SK-N-MC (cell line): ENCODE data around the gene RBBP4.

Experiments
- DNase-seq: peaks from one replicate; pipeline ENCODE4 v3.0.0-alpha.2; 2011; ENCODE audit warnings: low read depth, low spot score
- H3K27ac ChIP-seq: fragments of 200-600 bp; sonication (generic); 2 replicates; pipeline ENCODE4 v1.5.1; 2016; ENCODE audit warnings: mixed run types
- H3K36me3 ChIP-seq: fragments of 200-600 bp; sonication (generic); 2 replicates; pipeline ENCODE4 v1.6.1; 2017; ENCODE audit warnings: antibody characterized with exemption, low read length, mixed read lengths; ENCODE audit not compliant: insufficient read depth
- H3K4me3 ChIP-seq: fragments of 200-600 bp; sonication (generic); 2 replicates; pipeline ENCODE4 v1.5.1; 2016
- H3K9ac ChIP-seq: fragments of 200-600 bp; sonication (generic); 2 replicates; pipeline ENCODE4 v1.8.0; 2017; ENCODE audit warnings: mixed run types, mixed read lengths; ENCODE audit not compliant: insufficient read length
- H3K9me3 ChIP-seq: fragments of 200-600 bp; sonication (generic); 2 replicates; pipeline ENCODE4 v1.6.1; 2017; ENCODE audit warnings: low read depth, mild to moderate bottlenecking, antibody characterized with exemption, low read length, moderate library complexity, mixed read lengths
- EZH2 ChIP-seq: fragments of 200-600 bp; sonication (generic); IDR thresholded peaks from one replicate; pipeline ENCODE4 v1.6.1; 2017; ENCODE audit warnings: antibody characterized with exemption
- FOXP2 ChIP-seq: optimal IDR thresholded peaks from 2 replicates; pipeline ENCODE3; 2011; ENCODE audit warnings: mild to moderate bottlenecking, moderate library complexity; ENCODE audit not compliant: insufficient read depth; ENCODE audit errors: extremely low read length, control extremely low read depth
- POLR2AphosphoS5 ChIP-seq: IDR thresholded peaks from 2 replicates; pipeline ENCODE4 v1.6.1; 2012; ENCODE audit warnings: mild to moderate bottlenecking, low read depth, low read length, borderline replicate concordance

The RBBP4 gene

DNA sequence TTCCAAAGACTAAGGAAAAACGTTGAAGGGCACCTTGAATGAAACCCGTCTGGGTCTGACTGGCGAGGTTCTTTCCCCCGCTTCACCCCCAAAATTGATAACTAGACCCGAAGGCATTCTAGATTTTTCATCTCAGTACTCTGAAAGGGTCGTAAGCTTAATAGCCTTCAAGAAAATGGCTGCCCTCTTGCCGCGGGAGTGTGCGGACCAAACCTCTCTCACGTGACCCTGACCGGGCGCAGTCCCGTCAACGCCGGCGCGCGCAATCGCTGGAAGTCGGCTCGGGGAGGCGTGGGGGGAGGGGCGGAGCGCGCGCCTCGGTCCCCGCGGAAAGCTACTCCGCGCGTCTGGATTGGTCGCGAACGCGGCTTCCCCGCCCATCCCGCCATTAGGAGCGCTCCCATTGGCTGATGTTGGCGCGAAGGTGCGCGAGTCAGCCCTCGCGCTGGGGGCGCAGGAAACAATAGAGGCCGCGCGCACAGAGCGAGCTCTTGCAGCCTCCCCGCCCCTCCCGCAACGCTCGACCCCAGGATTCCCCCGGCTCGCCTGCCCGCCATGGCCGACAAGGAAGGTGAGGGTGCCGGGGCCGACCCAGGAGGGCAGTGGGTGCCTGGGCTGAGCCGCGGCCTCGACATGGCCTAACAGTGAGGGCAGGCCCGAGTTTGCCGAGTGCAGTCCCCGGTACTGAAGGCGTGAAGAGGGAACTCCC is at the start of gene RBBP4:
Gene RBBP4 (plus strand): TSS at position 457 of the 709 bp plus-strand sequence. CDS start 99 bp downstream, at position 556.
- H3K27ac ChIP-seq = peak within 1 kb of the TSS; percentile 100
- H3K4me3 ChIP-seq = peak within 1 kb of the TSS; percentile 87
- peaks cover 43% of the 10 kb centered on the region for H3K36me3 ChIP-seq
- DNase-seq = peak; percentile 80
- no peaks in the 10 kb centered on the region for H3K9me3 ChIP-seq
- TF ChIP-seq FOXP2 = peak; percentile 41
- no peak for TF ChIP-seq EZH2
- peak; percentile 87 for TF ChIP-seq POLR2AphosphoS5
- H3K9ac ChIP-seq = peak within 1 kb of the TSS; percentile 100

DNA sequence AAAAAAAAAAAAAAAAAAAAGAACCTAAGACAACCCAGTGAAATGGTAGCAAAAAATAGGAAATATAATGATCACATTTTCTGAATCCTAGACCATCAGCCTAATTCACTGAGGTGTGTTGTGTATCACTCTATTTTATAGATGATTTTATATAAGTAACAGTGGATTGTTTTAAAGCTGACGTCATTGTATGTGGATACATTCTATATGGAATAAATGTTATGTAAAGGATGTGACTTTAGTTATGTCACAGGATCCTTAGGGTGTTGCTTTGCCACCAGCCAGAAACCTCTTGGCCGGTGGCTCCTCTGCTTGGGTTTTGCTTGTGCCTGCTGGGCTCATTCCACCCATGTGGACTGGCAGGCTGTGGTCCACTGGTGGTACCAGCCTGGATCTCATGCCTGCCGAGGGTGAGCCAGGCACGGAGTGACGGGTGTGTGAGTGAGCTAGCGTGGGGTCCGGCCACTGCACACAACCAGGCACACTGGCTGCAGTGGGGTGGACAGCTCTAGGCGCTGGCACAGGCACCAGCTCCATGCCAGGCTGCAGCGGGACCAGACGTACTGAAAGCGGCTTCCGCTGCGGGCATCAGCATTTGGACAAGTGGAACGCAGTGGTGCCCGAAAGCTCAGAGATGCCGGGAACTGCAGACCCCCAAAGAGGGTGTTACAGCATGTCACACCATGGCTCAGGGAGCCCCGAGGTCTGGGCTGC is 45.1 kb upstream of the RBBP4 start:
- H3K36me3 ChIP-seq = no peaks in the 10 kb centered on the region
- no peaks in the 10 kb centered on the region for H3K9me3 ChIP-seq
- no peak for DNase-seq
- TF ChIP-seq POLR2AphosphoS5 (no peak), EZH2 (no peak), FOXP2 (no peak)
- no peak overlapping the region for H3K9ac ChIP-seq
- no peak overlapping the region for H3K27ac ChIP-seq
- no peak overlapping the region for H3K4me3 ChIP-seq

DNA sequence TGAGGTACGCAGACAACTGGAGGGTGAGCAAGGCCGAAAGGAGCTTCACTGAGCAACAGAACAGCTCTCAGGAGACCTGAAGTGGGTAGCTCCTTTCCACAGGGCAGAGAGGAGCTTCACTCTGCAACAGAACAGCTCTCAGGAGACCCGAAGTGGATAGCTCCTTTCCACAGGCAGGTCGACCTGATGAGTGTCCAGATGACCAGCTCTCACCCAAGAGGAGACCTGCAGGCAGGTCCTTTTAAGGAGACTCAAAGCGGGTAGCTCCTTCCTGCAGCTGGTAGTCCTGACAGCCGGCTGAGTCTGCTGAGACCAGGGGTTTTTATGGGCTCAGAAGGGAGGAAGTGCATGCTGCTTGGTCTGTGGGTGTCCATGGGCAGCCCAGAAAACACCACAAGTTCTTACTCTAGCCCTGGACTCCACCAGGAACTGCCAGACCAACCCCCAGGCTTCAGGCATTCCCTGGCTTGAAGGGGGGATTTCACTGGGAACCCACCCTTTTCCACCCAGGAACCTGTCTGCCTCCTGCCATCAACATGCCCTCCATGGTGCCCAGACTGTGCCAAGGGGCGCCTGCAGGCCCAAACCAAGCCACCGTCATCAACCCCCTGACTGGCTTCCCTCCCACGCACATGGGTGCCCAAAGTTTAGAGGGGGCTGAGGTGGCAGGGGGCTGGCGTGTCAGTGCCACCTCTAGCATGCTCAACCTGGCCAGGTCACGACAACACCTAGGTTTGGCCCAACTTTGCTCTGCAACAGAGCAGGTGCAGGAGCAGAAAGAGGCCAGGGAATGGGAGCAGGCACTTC is 44.2 kb upstream of the RBBP4 start:
- Histone ChIP-seq H3K4me3 (no peak overlapping the region), H3K36me3 (no peaks in the 10 kb centered on the region), H3K9me3 (no peaks in the 10 kb centered on the region), H3K27ac (no peak overlapping the region), H3K9ac (no peak overlapping the region)
- no peak for DNase-seq
- TF ChIP-seq EZH2 (no peak), FOXP2 (no peak), POLR2AphosphoS5 (no peak)

DNA sequence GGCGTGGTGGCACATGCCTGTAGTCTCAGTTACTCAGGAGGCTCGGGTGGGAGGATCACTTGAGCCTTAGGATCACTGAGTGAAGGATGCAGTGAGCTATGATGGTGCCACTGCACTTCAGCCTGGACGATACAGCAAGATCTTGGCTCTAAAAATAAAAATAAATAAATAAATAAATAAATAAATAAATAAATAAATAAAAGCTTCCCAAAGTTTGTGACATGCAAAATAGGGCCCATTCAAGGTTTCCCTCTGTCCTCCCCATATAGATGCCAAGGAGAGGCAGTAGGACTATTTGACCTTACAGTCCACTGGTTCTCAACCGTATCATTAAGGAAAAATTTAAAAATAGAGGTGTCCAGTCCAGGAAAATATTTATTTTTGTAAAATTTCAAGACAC is 41.8 kb upstream of the RBBP4 start:
- TF ChIP-seq POLR2AphosphoS5 = no peak
- no peak for TF ChIP-seq EZH2
- TF ChIP-seq FOXP2 = no peak
- Histone ChIP-seq H3K27ac (no peak overlapping the region), H3K36me3 (no peaks in the 10 kb centered on the region), H3K9me3 (no peaks in the 10 kb centered on the region), H3K9ac (no peak overlapping the region), H3K4me3 (no peak overlapping the region)
- DNase-seq = no peak

DNA sequence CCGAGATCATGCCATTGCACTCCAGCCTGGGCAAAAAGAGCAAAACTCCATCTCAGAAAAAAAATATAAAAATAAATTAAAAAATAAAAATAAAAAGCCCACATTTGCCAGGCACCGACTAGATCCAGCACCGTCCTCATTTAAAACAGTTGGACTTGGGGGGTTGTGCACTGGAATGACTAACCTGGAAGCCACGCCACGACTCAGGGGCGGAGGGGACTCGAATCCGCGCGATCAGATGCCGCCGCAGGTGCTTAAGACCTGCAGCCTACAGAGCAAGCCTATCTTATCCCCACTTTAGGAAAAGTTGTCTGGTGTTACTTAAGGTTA is 39.2 kb upstream of the RBBP4 start:
- Histone ChIP-seq H3K9me3 (no peaks in the 10 kb centered on the region), H3K36me3 (no peaks in the 10 kb centered on the region), H3K27ac (no peak overlapping the region), H3K9ac (no peak overlapping the region), H3K4me3 (0 out of 2 replicates have a peak overlapping the region, but pooled peaks have one; percentile 15)
- TF ChIP-seq EZH2 (no peak), POLR2AphosphoS5 (no peak), FOXP2 (no peak)
- no peak for DNase-seq

DNA sequence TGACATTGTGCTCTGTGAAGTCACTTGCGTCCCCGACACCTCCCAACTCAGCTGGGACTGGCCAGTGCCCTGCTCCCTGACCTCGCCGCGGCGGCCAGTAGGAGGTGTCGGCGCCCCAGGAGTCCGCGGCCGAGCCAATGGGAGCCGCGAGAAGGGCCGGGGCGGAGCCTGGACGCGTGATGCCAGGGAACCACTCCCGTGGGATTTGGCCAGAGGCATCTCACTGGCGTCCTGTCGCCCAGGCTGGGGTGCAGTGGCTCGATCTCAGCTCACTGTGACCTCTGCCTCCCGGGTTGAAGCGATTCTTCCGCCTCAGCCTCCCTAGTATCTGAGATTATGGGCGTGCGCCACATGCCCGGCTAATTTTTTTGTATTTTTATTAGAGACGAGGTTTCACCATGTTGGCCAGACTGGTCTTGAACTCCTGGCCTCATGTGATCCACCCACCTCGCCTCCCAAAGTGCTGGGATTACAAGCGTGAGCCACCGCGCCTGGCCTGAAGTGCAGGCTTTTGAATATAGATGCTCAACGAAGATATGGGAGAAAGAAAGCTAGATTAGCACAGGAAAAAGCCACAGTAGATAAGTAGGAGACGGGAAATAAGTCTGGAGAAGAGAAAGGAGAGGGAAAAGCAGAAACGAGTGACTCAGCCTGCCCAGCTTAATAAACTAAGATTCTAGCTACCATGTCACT is 38.7 kb upstream of the RBBP4 start:
- H3K4me3 ChIP-seq = 0 out of 2 replicates have a peak overlapping the region, but pooled peaks have one; percentile 15
- no peaks in the 10 kb centered on the region for H3K9me3 ChIP-seq
- H3K27ac ChIP-seq = no peak overlapping the region
- no peaks in the 10 kb centered on the region for H3K36me3 ChIP-seq
- TF ChIP-seq POLR2AphosphoS5 (peak; percentile 60; the same call in 1 of the 2 replicates), EZH2 (no peak)
- H3K9ac ChIP-seq = no peak overlapping the region
- DNase-seq = no peak

DNA sequence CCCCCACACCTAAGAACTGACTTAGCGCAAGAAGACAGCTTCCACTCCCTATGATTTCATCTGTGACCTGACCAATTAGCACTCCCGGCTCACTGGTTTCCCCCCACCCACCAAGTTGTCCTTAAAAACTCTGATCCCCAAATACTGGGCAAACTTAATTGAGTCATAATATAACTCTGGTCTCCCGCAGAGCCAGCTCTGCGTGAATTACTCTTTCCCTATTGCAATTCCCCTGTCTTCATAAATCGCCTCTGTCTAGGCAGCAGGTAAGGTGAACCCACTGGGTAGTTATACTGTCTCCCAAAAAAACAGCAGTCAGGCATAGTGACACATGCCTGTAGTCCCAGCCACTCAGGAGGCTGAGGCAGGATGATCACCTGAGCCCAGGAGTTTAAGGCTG is 37.5 kb upstream of the RBBP4 start:
- no peaks in the 10 kb centered on the region for H3K9me3 ChIP-seq
- no peak overlapping the region for H3K4me3 ChIP-seq
- no peak overlapping the region for H3K27ac ChIP-seq
- H3K9ac ChIP-seq = no peak overlapping the region
- DNase-seq = no peak
- TF ChIP-seq POLR2AphosphoS5 (no peak), EZH2 (no peak)
- H3K36me3 ChIP-seq = no peaks in the 10 kb centered on the region
